Activated naive CD4-positive, alpha-beta T cell treated with anti-CD3 and anti-CD28 coated beads, Interleukin-2, amount 50 U/mL, for 72 hours (primary cell): ENCODE results near the gene IL1F10. TPM values are rescaled to one million over a fixed set of nuclear protein-coding genes. Genes with fewer than 3 reads are reported as not detected.

ENCODE experiments used
- ATAC-seq, 2 donors: fragments of 150-1000 bp; cut with Tn5 transposase; 2 replicates each; pipeline ENCODE4 v1.10.0; 2021; ENCODE audit warnings: mild to moderate bottlenecking in 2 of 2, moderate library complexity in 2 of 2
- DNase-seq, 2 donors: peaks; one replicate each; pipeline ENCODE4 v3.0.0; 2021 to 2022; ENCODE audit warnings: low spot score in 2 of 2
- H3K27ac Mint-ChIP-seq, 2 donors: one replicate each; pipeline ENCODE4 v1.8.0; 2022; ENCODE audit warnings: mild to moderate bottlenecking in 2 of 2, mixed read lengths in 2 of 2
- H3K36me3 Mint-ChIP-seq, 2 donors: one replicate each; pipeline ENCODE4 v1.8.0; 2022; ENCODE audit warnings: mixed read lengths in 2 of 2
- H3K9me3 Mint-ChIP-seq, 2 donors: one replicate each; pipeline ENCODE4 v1.8.0; 2022; ENCODE audit warnings: mixed read lengths in 2 of 2
- total RNA-seq, 2 donors: library from RNA; stranded (reverse); gene quantifications; one replicate each; pipeline ENCODE4 v1.2.3, GENCODE V29; 2022

Gene IL1F10
- total RNA-seq, 2 donors from 2014 or later: not detected

DNA sequence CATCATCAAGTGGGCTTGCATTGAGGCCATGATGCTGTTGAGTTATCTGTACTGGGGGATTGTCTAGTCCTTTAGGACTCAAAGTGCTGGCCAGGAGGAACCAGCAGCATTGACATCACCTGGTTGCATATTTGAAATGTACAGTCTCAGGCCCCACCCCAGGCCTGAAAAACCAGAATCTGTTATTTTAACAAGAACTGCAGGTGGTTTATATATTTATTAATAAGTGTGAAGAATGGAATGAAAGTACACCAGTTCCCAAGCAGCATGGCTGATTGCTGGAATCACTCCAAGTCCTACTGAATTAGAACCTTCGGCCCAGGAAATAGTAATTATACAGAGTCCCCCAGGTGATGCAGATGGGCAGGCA, 2.8 kb downstream of the IL1F10 start:
- no peaks in the 10 kb centered on the region for H3K36me3 Mint-ChIP-seq
- H3K27ac Mint-ChIP-seq: no peak overlapping the region
- no peak for ATAC-seq
- H3K9me3 Mint-ChIP-seq: no peaks in the 10 kb centered on the region
- DNase-seq: no peak

DNA sequence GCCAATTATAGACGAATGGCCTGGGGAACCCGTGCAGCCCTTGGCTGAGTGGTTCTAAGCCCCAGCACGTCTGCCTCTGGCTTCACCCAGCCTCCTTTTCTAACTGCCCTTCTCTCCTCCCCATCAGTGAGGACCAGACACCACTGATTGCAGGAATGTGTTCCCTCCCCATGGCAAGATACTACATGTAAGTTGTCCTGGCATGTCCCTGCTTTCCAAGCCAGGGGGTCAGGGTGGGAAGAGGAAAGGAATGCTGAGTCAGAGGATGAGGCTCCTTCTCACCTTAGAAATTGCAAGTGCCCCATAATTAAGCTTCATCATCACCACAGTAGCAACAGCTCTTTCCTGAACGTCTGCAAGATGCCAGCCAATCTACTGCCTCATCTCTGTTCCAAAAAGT, 4.8 kb downstream of the IL1F10 start:
- peak overlapping the region in 1 of 2 donors; percentile 10 for H3K27ac Mint-ChIP-seq
- H3K9me3 Mint-ChIP-seq: no peaks in the 10 kb centered on the region
- no peaks in the 10 kb centered on the region for H3K36me3 Mint-ChIP-seq
- no peak for ATAC-seq
- DNase-seq: no peak

DNA sequence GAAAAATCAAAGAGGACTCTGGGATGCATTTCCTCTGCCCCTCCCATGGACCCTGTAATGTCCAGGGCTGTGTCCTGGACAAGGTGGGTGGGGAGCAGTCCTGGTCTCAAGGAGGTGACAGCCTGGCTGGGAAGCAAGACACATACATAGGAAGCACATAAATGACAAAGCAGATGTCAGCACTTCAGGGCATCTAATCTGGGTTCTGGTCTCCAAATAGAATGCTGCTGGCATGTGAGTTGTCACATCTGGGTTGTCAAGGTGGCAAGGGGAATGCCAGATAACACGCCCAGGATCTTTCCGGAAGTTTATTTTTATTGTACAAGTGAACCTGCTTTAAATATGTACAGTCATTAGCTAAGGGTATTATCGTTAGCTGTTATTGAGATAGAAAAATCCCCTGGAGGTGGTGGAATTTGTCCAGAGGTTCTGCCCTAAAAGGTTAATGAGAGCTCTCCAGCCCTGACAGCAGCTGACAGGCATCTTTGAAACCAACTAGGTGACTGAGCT, 5.6 kb downstream of the IL1F10 start:
- ATAC-seq (no peak), DNase-seq (no peak)
- H3K27ac Mint-ChIP-seq: peak overlapping the region in 1 of 2 donors; percentile 10
- H3K36me3 Mint-ChIP-seq: no peaks in the 10 kb centered on the region
- no peaks in the 10 kb centered on the region for H3K9me3 Mint-ChIP-seq

DNA sequence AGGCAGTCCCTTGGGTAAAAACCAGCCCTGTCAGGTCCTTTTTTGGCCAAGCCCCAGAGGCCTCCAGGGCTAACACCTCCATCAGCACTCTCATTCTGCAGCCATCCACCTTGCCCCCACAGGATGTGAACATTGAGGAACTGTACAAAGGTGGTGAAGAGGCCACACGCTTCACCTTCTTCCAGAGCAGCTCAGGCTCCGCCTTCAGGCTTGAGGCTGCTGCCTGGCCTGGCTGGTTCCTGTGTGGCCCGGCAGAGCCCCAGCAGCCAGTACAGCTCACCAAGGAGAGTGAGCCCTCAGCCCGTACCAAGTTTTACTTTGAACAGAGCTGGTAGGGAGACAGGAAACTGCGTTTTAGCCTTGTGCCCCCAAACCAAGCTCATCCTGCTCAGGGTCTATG, 7.3 kb downstream of the IL1F10 start:
- DNase-seq: no peak
- Mint-ChIP-seq H3K36me3 (no peaks in the 10 kb centered on the region), H3K9me3 (no peaks in the 10 kb centered on the region), H3K27ac (peak overlapping the region in 1 of 2 donors; percentile 53)
- ATAC-seq: no peak

DNA sequence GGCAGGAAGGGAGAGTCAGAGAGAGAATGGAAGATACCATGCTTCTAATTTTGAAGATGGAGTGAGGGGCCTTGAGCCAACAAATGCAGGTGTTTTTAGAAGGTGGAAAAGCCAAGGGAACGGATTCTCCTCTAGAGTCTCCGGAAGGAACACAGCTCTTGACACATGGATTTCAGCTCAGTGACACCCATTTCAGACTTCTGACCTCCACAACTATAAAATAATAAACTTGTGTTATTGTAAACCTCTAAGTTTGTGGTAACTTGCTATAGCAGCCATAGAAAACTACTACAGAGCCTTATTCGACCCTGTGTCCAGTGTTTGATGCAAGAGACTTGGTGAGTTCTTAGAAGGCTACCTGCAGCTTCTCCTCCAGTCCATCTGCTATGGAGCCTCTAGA, 7.8 kb downstream of the IL1F10 start:
- H3K27ac Mint-ChIP-seq: no peak overlapping the region
- DNase-seq: no peak
- H3K36me3 Mint-ChIP-seq: no peaks in the 10 kb centered on the region
- H3K9me3 Mint-ChIP-seq: no peaks in the 10 kb centered on the region
- ATAC-seq: no peak

DNA sequence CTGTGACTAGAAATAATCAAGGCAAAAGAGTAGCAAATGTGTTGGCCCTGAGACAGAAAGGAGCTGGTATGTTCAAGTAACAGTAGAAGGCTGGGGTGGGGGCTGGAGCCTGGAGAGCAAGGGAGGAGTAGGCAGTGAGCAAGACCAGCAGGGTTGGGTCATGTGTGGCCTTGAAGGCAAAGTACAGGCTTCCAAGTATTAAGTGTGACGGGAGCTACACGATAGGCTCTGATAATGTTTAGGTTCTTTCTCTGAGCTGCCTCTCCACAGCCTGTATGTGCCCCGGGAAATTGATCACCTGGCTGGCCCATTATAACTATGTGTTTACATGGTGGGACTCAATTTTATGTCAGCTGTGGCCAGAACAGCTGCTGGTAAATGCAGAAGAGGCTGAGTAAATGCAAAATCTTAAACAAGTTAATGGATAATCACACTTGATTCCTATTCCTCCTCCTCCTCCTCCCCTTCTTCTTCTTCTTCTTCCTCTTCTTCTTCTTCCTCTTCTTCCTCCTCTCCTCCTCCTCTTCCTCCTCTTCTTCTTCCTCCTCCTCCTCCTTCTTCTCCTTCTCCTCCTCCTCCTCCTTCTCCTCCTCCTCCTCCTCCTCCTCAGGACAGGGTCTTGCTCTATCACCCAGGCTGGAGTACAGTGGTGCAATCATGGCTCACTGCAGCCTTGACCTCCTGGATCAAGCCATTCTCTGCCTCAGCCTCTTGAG, 9.3 kb downstream of the IL1F10 start:
- no peaks in the 10 kb centered on the region for H3K36me3 Mint-ChIP-seq
- DNase-seq: no peak
- no peak overlapping the region for H3K27ac Mint-ChIP-seq
- no peak for ATAC-seq
- no peaks in the 10 kb centered on the region for H3K9me3 Mint-ChIP-seq

DNA sequence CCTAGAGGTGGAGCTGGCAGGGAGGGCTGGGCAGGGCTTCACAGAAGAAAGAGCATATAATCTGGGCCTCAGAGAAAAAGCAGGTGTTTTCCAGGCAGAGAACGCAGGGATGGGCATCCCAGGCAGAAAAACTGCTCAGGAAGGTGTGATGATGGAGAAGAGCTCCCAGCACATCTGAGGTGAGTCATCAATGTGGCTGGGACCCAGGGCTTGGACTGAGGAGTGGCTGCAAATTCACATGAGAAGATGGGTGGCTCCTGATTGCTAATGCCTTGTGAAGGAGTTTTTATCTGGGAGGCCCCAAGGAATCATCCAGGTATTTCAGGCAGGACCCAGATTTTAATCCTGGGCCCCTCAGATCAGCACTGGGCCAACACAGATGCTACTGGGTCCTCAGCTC, 10.2 kb downstream of the IL1F10 start:
- Mint-ChIP-seq H3K27ac (no peak overlapping the region), H3K9me3 (no peaks in the 10 kb centered on the region), H3K36me3 (no peaks in the 10 kb centered on the region)
- DNase-seq: no peak
- no peak for ATAC-seq

DNA sequence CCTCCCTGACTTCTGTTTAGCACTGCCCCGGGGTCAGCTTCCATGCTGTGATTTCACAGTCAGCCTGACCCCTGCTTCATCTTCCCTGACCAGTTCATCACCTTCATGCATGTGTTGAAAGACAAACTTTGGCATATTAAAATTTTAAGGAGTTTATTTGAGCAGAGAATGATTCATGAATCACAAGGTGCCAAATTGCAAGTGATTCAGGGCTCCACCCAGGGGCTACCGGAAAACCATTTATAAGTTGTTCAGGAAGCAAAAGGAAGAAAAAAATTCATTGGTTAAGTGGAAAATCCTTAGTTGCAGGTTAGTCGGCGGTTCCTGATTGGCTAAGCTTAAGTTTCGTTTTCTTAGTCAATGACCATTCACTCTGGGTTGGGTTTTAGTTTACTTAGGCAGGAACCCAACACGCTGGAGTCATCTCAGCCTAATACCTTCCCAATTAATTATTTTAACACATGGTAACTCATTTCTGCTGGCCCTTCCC, 10.6 kb downstream of the IL1F10 start:
- no peak overlapping the region for H3K27ac Mint-ChIP-seq
- no peaks in the 10 kb centered on the region for H3K9me3 Mint-ChIP-seq
- ATAC-seq (no peak), DNase-seq (no peak)
- no peaks in the 10 kb centered on the region for H3K36me3 Mint-ChIP-seq

DNA sequence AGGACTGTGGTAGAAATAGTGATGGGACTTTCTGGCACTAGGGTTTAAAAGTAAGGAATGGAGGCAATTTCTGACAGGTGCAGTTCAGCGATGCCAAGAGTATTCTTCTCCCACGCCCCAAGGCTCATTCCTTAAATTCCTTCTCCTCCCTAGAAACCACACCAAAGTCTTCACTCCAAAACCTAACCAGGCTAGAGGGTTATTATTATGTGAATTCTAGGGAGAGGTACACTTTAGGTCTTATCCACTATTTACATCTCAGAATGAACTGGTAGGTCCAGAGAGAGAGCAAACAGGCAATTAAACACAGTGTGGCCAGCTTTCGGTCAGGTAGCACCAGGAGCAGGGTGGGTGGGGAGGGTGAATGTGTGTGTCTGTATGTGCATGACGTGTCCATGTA, 11.4 kb downstream of the IL1F10 start:
- H3K9me3 Mint-ChIP-seq: no peaks in the 10 kb centered on the region
- ATAC-seq (no peak), DNase-seq (no peak)
- no peak overlapping the region for H3K27ac Mint-ChIP-seq
- H3K36me3 Mint-ChIP-seq: no peaks in the 10 kb centered on the region

DNA sequence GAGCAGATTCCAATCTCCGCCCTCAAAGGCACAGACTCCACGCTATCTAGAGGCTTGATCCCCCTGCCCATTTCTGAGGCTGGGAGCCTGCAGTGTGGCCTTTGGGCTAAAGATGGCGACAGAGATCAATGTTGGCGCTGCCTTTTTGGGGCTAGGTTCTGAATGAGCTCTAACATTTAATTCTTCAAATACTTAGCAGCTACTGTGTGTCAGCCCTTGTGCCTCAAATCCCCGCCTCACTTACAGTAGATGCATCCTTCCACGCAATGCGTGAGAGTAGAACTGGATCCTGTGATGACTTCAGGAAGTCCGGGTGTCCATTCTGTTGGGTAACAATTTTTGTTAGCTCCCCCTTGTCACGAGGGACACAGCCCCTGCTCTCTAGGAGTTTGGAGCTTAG, 12.4 kb downstream of the IL1F10 start:
- H3K27ac Mint-ChIP-seq: no peak overlapping the region
- DNase-seq (peak in 1 of 2 donors; percentile 67), ATAC-seq (peak; percentile 56 to 72)
- H3K9me3 Mint-ChIP-seq: no peaks in the 10 kb centered on the region
- no peaks in the 10 kb centered on the region for H3K36me3 Mint-ChIP-seq

DNA sequence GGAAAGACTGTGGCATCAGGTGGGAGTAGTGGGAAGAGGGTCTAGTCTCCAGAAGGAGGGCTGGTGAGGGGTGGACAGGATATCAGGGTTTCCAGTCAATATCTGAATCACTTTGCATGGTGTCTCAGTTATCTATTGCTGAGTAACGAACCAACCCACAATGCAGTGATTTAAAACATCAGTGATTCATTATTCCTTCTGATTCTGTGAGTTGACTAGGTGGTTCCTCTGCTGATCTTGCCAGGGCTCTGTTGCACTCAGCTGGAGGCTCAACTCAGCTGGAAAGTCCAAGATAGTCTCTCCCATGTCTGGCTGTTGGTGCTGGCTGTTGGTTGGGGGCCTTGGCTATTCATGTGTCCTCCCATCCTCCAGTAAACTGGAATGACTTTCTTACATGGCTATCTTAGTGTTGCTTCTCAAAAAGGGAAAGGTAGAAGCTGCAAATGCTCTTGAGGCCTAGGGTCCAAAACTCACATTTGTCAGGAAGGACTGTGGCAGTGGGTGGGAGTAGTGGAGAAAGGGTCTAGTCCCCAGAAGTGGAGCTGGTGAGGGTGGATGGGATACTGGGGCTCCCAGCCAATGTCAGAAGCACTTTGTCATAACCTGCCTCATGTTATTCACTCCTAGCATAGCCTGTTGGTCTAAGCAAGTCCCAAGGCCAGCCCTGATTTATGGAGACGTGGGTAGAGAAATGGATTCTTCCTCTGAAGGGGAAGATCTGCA, 13.9 kb downstream of the IL1F10 start:
- Mint-ChIP-seq H3K27ac (no peak overlapping the region), H3K9me3 (no peaks in the 10 kb centered on the region), H3K36me3 (no peaks in the 10 kb centered on the region)
- DNase-seq (no peak), ATAC-seq (peak in 1 of 2 donors; percentile 41)

DNA sequence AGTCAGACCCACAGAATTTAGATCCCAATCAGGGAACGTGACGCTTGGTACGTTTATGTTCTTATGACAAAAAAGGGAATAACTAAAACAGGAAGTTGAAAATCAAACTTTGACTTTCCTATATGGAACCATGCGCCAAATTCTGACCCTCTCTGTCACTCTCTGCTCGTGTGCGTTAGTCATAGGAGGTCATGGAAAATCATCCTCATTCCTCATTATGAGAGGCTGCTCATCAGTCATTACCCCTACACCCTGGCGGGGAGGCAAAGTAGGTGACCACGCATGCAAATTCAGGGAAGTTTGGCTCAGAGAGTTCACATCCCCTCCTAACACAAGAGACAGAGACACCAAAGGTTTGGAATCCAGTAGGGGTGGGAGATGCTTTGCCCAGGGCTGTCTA, 15.5 kb downstream of the IL1F10 start:
- peak in 1 of 2 donors; percentile 68 for ATAC-seq
- Mint-ChIP-seq H3K27ac (no peak overlapping the region), H3K36me3 (no peaks in the 10 kb centered on the region), H3K9me3 (no peaks in the 10 kb centered on the region)
- DNase-seq: no peak

DNA sequence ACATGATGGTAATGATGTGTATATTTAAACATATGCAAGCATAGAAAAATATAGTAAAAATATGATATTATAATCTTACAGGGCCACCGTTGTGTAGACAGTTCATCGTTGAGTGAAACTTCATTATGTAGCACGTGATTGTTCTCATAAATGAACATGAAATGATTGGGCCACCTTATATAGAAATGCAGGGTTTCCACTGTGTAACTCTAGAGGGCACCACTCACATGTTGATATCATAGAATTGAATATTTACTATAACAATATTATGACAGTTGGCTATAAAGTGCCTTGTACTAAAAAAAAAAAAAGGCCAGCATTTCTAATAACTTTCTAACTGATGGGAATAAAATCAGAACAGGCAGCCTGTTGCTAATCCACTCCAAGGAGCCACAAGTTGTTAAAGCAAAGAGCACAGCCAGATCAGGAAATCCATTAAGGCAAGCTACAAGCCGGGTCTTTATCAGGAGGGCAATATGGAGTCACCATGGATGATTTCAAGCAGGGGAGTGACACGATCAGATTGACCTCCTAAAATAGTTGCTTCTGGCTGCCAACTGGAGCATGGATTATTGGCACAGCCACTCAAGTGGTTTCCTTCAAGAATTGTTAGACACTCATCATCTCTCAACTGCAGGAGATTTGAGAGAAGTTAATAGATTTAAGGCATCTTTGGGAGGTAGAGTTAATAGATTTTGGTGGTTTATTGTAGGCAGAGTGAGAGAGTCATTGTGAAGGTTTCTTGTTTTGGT, 16.7 kb downstream of the IL1F10 start:
- Mint-ChIP-seq H3K9me3 (no peaks in the 10 kb centered on the region), H3K27ac (no peak overlapping the region), H3K36me3 (no peaks in the 10 kb centered on the region)
- DNase-seq: no peak
- ATAC-seq: peak; percentile 60 to 74

DNA sequence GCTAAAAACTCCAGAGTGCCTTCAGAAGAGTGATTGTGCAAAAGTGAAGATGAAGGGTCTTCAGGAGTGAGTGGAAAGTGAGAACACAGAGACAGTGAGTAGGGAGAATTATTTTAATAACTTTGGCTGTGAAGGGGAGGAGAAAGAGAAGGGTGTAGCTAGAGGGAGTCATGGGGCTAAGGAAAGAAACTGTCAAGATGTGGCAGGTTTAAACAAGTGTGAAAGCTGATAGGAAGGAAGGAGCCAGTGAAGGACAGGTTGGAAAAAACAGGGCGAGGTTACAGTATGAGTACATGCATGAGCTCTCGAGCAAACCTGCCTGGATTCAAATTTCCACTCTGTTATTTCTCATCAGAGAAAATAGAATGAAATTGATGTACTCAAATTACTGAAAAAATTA, 17.8 kb downstream of the IL1F10 start:
- ATAC-seq: no peak
- Mint-ChIP-seq H3K36me3 (no peaks in the 10 kb centered on the region), H3K27ac (peak overlapping the region in 1 of 2 donors; percentile 11), H3K9me3 (no peaks in the 10 kb centered on the region)
- no peak for DNase-seq

DNA sequence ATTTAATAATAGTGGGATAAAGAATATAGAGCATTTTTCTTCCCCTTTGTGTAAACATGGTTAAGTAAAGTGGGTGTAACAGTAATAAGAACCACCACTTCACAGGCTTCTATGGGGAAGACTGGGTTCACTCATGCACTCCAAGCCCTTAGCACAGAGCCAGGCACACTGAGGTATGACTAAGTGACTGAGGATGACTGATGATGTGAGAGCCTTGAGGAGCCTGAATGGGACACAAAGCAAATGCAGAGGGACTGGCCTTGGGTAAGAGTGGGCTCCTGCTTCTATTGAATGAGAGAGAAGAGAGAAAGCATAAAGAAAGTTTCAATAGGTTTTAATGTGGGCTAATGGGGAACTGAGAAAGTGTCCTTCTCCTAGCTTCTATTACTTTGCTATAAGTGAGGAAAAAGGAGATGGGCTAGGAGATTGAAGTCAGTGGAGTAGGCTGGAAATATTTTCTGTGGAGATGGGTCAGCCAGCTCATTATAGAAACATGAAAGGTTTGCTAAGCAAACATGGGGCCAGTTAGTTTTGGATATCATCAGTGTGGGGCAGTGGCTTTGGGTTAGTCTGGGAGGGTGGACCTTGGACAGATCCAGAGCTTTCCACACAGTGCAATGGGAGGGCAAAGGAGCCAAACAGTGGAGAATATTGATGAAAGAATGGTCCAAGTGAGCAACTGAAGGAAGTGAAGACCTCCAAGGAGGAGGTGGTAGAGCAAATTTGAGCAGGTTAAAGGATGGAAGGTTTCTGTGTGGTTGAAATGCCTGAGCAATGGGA, 20.6 kb downstream of the IL1F10 start:
- Mint-ChIP-seq H3K9me3 (no peaks in the 10 kb centered on the region), H3K36me3 (no peaks in the 10 kb centered on the region), H3K27ac (no peak overlapping the region)
- no peak for ATAC-seq
- DNase-seq: no peak

DNA sequence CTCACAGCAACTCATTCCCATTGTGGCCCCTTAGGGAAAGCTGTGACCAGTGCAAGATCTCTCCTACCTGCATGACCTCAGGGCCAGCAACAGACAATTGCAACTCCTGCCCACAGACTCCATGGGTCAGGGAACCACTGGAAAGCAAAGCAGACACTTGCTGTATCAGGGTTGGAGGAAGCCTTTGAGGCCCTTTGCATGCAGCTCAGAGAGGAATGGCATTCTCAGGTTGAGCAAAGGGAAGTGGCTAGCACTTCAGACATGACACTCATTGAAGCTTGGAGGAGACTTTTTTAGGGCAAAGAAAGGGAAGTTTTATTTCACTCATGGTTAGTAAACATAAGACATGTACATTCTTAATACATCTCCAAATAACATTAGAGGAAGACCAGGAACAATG, 22.1 kb downstream of the IL1F10 start:
- DNase-seq (no peak), ATAC-seq (peak in 1 of 2 donors; percentile 78)
- no peak overlapping the region for H3K27ac Mint-ChIP-seq
- no peaks in the 10 kb centered on the region for H3K9me3 Mint-ChIP-seq
- no peaks in the 10 kb centered on the region for H3K36me3 Mint-ChIP-seq
